Astrocyte (in vitro differentiated cells and primary cell): Measurements from ENCODE around the gene TRAPPC3. TPM values are rescaled to one million over a fixed set of nuclear protein-coding genes. Genes with fewer than 3 reads are reported as not detected.

Experiments
- DNase-seq: peaks from one replicate; pipeline ENCODE4 v3.0.0-alpha.2; 2010; ENCODE audit warnings: low read depth
- FAIRE-seq: peaks from 2 replicates; lab custom pipeline; 2011; peaks lifted over from hg19 to GRCh38; lab: Jason Lieb, UNC
- H2AFZ ChIP-seq: 2 replicates; pipeline ENCODE4 v1.6.0; 2012; ENCODE audit warnings: low read depth, low read length, inconsistent platforms
- H3K27ac ChIP-seq: 2 replicates; pipeline ENCODE4 v1.5.1; 2011; ENCODE audit warnings: low read depth, low read length, inconsistent platforms
- H3K27me3 ChIP-seq: 2 replicates; pipeline ENCODE4 v1.6.0; 2011; ENCODE audit warnings: low read length, inconsistent platforms; ENCODE audit not compliant: insufficient read depth
- H3K36me3 ChIP-seq: 2 replicates; pipeline ENCODE4 v1.5.1; 2011; ENCODE audit warnings: low read length, inconsistent platforms; ENCODE audit not compliant: insufficient read depth
- H3K4me1 ChIP-seq: 2 replicates; pipeline ENCODE4 v1.5.1; 2011; ENCODE audit warnings: low read length, inconsistent platforms; ENCODE audit not compliant: insufficient read depth
- H3K4me2 ChIP-seq: 2 replicates; pipeline ENCODE4 v1.6.0; 2012; ENCODE audit warnings: low read length, inconsistent platforms
- H3K4me3 ChIP-seq: 2 replicates; pipeline ENCODE4 v1.5.1; 2011; ENCODE audit warnings: low read depth, mild to moderate bottlenecking, low read length, inconsistent platforms; ENCODE audit not compliant: insufficient read depth
- H3K79me2 ChIP-seq: 2 replicates; pipeline ENCODE4 v1.6.0; 2012; ENCODE audit warnings: mild to moderate bottlenecking, low read length, inconsistent platforms; ENCODE audit not compliant: insufficient read depth
- H3K9ac ChIP-seq: 2 replicates; pipeline ENCODE4 v1.6.0; 2012; ENCODE audit warnings: mild to moderate bottlenecking, low read length, inconsistent platforms
- H3K9me3 ChIP-seq: 2 replicates; pipeline ENCODE4 v1.5.1; 2012; ENCODE audit warnings: low read depth, mild to moderate bottlenecking, low read length, inconsistent platforms; ENCODE audit not compliant: insufficient read depth
- H4K20me1 ChIP-seq: 2 replicates; pipeline ENCODE4 v1.6.0; 2012; ENCODE audit warnings: low read length, inconsistent platforms; ENCODE audit not compliant: insufficient read depth
- H3K27ac Mint-ChIP-seq: one replicate; pipeline ENCODE4 v1.8.0; 2021; ENCODE audit warnings: mild to moderate bottlenecking, mixed read lengths; ENCODE audit not compliant: unreplicated experiment
- H3K27me3 Mint-ChIP-seq: one replicate; pipeline ENCODE4 v1.8.0; 2021; ENCODE audit warnings: low read depth, mixed read lengths; ENCODE audit not compliant: unreplicated experiment
- H3K36me3 Mint-ChIP-seq: one replicate; pipeline ENCODE4 v1.8.0; 2021; ENCODE audit warnings: low read depth, mixed read lengths; ENCODE audit not compliant: unreplicated experiment
- H3K4me1 Mint-ChIP-seq: one replicate; pipeline ENCODE4 v1.8.0; 2021; ENCODE audit warnings: low read depth, mixed read lengths; ENCODE audit not compliant: unreplicated experiment
- H3K4me3 Mint-ChIP-seq: one replicate; pipeline ENCODE4 v1.8.0; 2021; ENCODE audit warnings: mild to moderate bottlenecking, moderate library complexity, mixed read lengths; ENCODE audit not compliant: unreplicated experiment
- H3K9me3 Mint-ChIP-seq: one replicate; pipeline ENCODE4 v1.8.0; 2021; ENCODE audit warnings: mild to moderate bottlenecking, mixed read lengths; ENCODE audit not compliant: unreplicated experiment
- EZH2 ChIP-seq: IDR thresholded peaks from 2 replicates; pipeline ENCODE4 v1.6.1; 2012; ENCODE audit warnings: mild to moderate bottlenecking, low read length, inconsistent platforms; ENCODE audit not compliant: insufficient read depth
- total RNA-seq: library from RNA; stranded (reverse); gene quantifications from 2 replicates; pipeline ENCODE4 v1.2.1, GENCODE V29; 2021
- TF ChIP-seq, protein P1 (sequence below): IDR thresholded peaks from 2 replicates; pipeline ENCODE4 v1.5.1; 2011; ENCODE audit warnings: low read depth, mild to moderate bottlenecking, inconsistent platforms, low read length, moderate library complexity; ENCODE audit not compliant: insufficient read depth

The TRAPPC3 gene
- total RNA-seq, 1 donor from 2014 or later = 87.1 TPM

DNA sequence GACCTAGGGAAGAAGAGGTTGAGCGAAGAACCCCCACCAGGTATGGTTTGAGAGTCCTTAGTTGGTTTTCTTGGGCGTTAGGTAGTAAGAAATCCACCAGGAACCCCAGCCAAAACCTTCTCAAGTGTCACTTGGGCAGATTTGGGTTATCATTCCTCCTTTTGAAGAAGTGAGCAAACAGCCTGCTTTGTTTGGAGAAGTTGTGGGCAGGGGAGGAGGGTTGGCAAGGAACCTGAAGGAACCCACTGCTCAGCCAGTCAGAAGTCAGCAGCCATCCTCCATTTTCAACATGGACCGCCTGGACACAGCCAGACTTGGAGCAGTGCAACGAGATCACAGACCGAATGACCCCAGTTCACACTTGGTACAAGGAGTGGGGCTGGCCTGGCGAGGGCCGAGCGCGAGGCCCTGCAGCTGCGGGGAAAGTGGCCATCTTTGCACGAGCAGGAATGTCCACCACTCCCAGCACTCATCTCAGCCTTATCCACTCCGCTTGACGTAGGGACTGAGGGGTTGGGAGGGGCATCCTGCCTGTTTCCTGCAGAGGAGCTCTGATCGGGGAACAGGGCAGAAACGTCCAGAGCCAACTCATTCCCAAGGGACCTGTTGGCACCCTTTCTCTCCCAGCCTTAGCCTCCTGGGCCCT is 53.4 kb downstream of the TRAPPC3 start:
- Mint-ChIP-seq H3K27me3 (no peaks in the 10 kb centered on the region), H3K9me3 (no peaks in the 10 kb centered on the region), H3K27ac (no peak overlapping the region), H3K4me3 (no peak overlapping the region), H3K36me3 (peaks cover 19% of the 10 kb centered on the region), H3K4me1 (peaks cover 2% of the 10 kb centered on the region)
- no peak overlapping the region for H3K27ac ChIP-seq
- H3K36me3 ChIP-seq = peaks cover 27% of the 10 kb centered on the region
- H3K4me2 ChIP-seq = no peak overlapping the region
- H4K20me1 ChIP-seq = peaks cover 35% of the 10 kb centered on the region
- no peak overlapping the region for H3K4me3 ChIP-seq
- H3K9me3 ChIP-seq = no peaks in the 10 kb centered on the region
- H3K9ac ChIP-seq = no peak overlapping the region
- no peaks in the 10 kb centered on the region for H3K4me1 ChIP-seq
- no peaks in the 10 kb centered on the region for H3K27me3 ChIP-seq
- no peak overlapping the region for H2AFZ ChIP-seq
- TF ChIP-seq EZH2 = no peak
- TF ChIP-seq, protein P1, sequence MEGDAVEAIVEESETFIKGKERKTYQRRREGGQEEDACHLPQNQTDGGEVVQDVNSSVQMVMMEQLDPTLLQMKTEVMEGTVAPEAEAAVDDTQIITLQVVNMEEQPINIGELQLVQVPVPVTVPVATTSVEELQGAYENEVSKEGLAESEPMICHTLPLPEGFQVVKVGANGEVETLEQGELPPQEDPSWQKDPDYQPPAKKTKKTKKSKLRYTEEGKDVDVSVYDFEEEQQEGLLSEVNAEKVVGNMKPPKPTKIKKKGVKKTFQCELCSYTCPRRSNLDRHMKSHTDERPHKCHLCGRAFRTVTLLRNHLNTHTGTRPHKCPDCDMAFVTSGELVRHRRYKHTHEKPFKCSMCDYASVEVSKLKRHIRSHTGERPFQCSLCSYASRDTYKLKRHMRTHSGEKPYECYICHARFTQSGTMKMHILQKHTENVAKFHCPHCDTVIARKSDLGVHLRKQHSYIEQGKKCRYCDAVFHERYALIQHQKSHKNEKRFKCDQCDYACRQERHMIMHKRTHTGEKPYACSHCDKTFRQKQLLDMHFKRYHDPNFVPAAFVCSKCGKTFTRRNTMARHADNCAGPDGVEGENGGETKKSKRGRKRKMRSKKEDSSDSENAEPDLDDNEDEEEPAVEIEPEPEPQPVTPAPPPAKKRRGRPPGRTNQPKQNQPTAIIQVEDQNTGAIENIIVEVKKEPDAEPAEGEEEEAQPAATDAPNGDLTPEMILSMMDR = no peak
- no peak for DNase-seq
- FAIRE-seq = no peak
- peaks cover 21% of the 10 kb centered on the region for H3K79me2 ChIP-seq

DNA sequence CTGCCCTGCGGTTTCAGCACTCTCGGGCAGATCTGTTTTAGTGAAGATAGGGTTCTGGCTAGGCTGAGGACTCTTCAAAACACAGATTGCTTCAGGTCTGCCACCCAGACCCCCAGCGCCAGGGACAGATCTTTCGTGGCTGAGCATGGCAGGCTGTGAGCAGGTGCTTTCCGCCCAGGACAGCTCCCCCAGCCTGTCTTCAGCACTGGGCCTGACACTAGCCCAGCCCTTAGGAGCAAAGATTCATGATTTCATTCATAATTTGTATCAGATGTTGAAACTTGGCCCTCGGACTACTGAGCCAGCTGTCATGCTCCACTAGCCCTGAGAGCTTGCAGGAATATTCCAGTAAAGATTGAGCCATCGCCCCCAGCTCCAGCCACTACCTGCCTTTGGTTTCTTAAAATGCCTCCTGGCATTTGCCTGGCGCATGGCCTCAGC is 54.6 kb downstream of the TRAPPC3 start:
- H3K27me3 ChIP-seq = no peaks in the 10 kb centered on the region
- DNase-seq (no peak), FAIRE-seq (no peak)
- TF ChIP-seq EZH2 = no peak
- TF ChIP-seq, protein P1 = no peak
- H3K4me2 ChIP-seq = no peak overlapping the region
- peaks cover 34% of the 10 kb centered on the region for H3K79me2 ChIP-seq
- H3K9me3 ChIP-seq = no peaks in the 10 kb centered on the region
- H3K27ac Mint-ChIP-seq = no peak overlapping the region
- H3K4me1 ChIP-seq = peaks cover 5% of the 10 kb centered on the region
- H3K36me3 Mint-ChIP-seq = peaks cover 19% of the 10 kb centered on the region
- no peak overlapping the region for H3K27ac ChIP-seq
- H3K9ac ChIP-seq = no peak overlapping the region
- peaks cover 8% of the 10 kb centered on the region for H3K4me1 Mint-ChIP-seq
- H3K4me3 Mint-ChIP-seq = no peak overlapping the region
- peaks cover 27% of the 10 kb centered on the region for H3K36me3 ChIP-seq
- no peaks in the 10 kb centered on the region for H3K9me3 Mint-ChIP-seq
- no peak overlapping the region for H3K4me3 ChIP-seq
- no peaks in the 10 kb centered on the region for H3K27me3 Mint-ChIP-seq
- peaks cover 36% of the 10 kb centered on the region for H4K20me1 ChIP-seq
- no peak overlapping the region for H2AFZ ChIP-seq

DNA sequence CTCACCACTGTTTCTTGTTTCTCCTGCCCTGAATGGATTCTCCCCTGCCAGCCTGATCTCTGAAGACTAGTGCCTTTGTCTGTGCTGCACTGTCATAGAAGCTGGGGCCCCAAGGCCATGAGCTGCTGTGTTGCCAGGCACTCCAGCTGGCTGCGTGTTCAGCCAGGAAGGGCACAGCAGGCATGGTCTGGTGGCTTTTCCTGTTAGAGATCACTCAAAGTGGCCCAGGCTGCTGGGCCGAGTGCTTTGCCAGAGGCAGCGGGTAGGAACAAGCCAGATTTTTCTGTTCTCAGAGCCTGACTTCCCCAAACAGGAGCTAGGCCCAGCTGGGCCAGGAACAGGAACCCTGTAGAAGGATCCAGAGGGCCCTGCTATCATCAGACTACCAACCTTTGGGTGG is 55.4 kb downstream of the TRAPPC3 start:
- Mint-ChIP-seq H3K27ac (no peak overlapping the region), H3K9me3 (no peaks in the 10 kb centered on the region), H3K36me3 (peaks cover 22% of the 10 kb centered on the region), H3K27me3 (no peaks in the 10 kb centered on the region), H3K4me1 (peaks cover 10% of the 10 kb centered on the region), H3K4me3 (no peak overlapping the region)
- Histone ChIP-seq H3K27ac (no peak overlapping the region), H3K4me1 (peaks cover 9% of the 10 kb centered on the region), H3K9me3 (no peaks in the 10 kb centered on the region), H3K36me3 (peaks cover 27% of the 10 kb centered on the region), H3K4me3 (no peak overlapping the region), H3K79me2 (peaks cover 41% of the 10 kb centered on the region), H3K4me2 (no peak overlapping the region), H2AFZ (no peak overlapping the region), H3K9ac (no peak overlapping the region), H4K20me1 (peaks cover 36% of the 10 kb centered on the region), H3K27me3 (no peaks in the 10 kb centered on the region)
- DNase-seq (no peak), FAIRE-seq (no peak)
- TF ChIP-seq EZH2 = no peak
- TF ChIP-seq, protein P1 = no peak
